GM23338 (cell line): ENCODE measurements around the gene ANKRD37. TPM values are rescaled to one million over a fixed set of nuclear protein-coding genes. Genes with fewer than 3 reads are reported as not detected.

Experiments
- ATAC-seq: fragments of 200-7000 bp; cut with Tn5 transposase; 3 replicates; pipeline ENCODE4 v1.9.1; 2020
- DNase-seq: peaks from one replicate; pipeline ENCODE4 v3.0.0-alpha.2; 2015; ENCODE audit warnings: low spot score
- H2AFZ ChIP-seq: fragments of 200-600 bp; sonication (generic); 2 replicates; pipeline ENCODE4 v1.8.0; 2016; ENCODE audit warnings: antibody characterized with exemption, mild to moderate bottlenecking, moderate library complexity
- H3F3A ChIP-seq: fragments of 200-600 bp; sonication (generic); replicated peaks from 2 replicates; pipeline ENCODE4 v1.8.0; 2017; ENCODE audit warnings: antibody characterized with exemption, mixed run types, low read depth
- H3K27ac ChIP-seq: fragments of 200-600 bp; sonication (generic); 2 replicates; pipeline ENCODE4 v1.6.1; 2016; ENCODE audit warnings: low read depth
- H3K27me3 ChIP-seq: fragments of 200-600 bp; sonication (generic); 2 replicates; pipeline ENCODE4 v1.8.0; 2016; ENCODE audit warnings: mild to moderate bottlenecking, mixed run types, moderate library complexity; ENCODE audit not compliant: insufficient read depth
- H3K36me3 ChIP-seq: fragments of 200-600 bp; sonication (generic); 2 replicates; pipeline ENCODE4 v1.8.0; 2016; ENCODE audit warnings: mild to moderate bottlenecking; ENCODE audit not compliant: insufficient read depth
- H3K4me1 ChIP-seq: fragments of 200-600 bp; sonication (generic); 2 replicates; pipeline ENCODE4 v1.8.0; 2016; ENCODE audit warnings: mild to moderate bottlenecking, moderate library complexity; ENCODE audit not compliant: insufficient read depth
- H3K4me2 ChIP-seq: fragments of 200-600 bp; sonication (generic); 2 replicates; pipeline ENCODE4 v1.7.1; 2017; ENCODE audit warnings: mixed run types
- H3K4me3 ChIP-seq: fragments of 200-600 bp; sonication (generic); 2 replicates; pipeline ENCODE4 v1.6.1; 2016; ENCODE audit warnings: mixed run types
- H3K79me2 ChIP-seq: fragments of 200-600 bp; sonication (generic); replicated peaks from 2 replicates; pipeline ENCODE4 v1.8.0; 2017; ENCODE audit warnings: mild to moderate bottlenecking; ENCODE audit not compliant: insufficient read depth
- H3K9me2 ChIP-seq: fragments of 200-600 bp; sonication (generic); 2 replicates; pipeline ENCODE4 v1.8.0; 2017; ENCODE audit not compliant: insufficient read depth
- H4K20me1 ChIP-seq: fragments of 200-600 bp; sonication (generic); replicated peaks from 2 replicates; pipeline ENCODE4 v1.8.0; 2017; ENCODE audit warnings: mild to moderate bottlenecking; ENCODE audit not compliant: insufficient read depth
- H3K27ac Mint-ChIP-seq: 2 replicates; pipeline ENCODE4 v1.8.0; 2020; ENCODE audit warnings: inconsistent platforms, mild to moderate bottlenecking, moderate library complexity, mixed read lengths
- H3K27me3 Mint-ChIP-seq: 3 replicates; pipeline ENCODE4 v1.8.0; 2022; ENCODE audit warnings: low read depth, mild to moderate bottlenecking, moderate library complexity, mixed read lengths, inconsistent platforms; ENCODE audit not compliant: insufficient read depth, poor library complexity
- H3K36me3 Mint-ChIP-seq: 3 replicates; pipeline ENCODE4 v1.8.0; 2021; ENCODE audit warnings: low read depth, mild to moderate bottlenecking, inconsistent platforms, moderate library complexity, mixed read lengths
- H3K4me1 Mint-ChIP-seq: 3 replicates; pipeline ENCODE4 v1.8.0; 2020; ENCODE audit warnings: mild to moderate bottlenecking, inconsistent platforms, mixed read lengths
- H3K4me3 Mint-ChIP-seq: 3 replicates; pipeline ENCODE4 v1.8.0; 2021; ENCODE audit warnings: moderate library complexity, mild to moderate bottlenecking, inconsistent platforms, mixed read lengths
- H3K9me3 Mint-ChIP-seq: 3 replicates; pipeline ENCODE4 v1.8.0; 2020; ENCODE audit warnings: moderate library complexity, mild to moderate bottlenecking, inconsistent platforms, mixed read lengths
- CREB1 ChIP-seq: fragments of 250-450 bp; sonication (Bioruptor Pico); IDR thresholded peaks from 2 replicates; pipeline ENCODE4 v1.5.0; 2020; ENCODE audit warnings: low read depth, mild to moderate bottlenecking, moderate library complexity
- EZH2 ChIP-seq: fragments of 200-600 bp; sonication (generic); IDR thresholded peaks from one replicate; pipeline ENCODE4 v1.8.0; 2017; ENCODE audit warnings: antibody characterized with exemption, mild to moderate bottlenecking, low read depth; ENCODE audit not compliant: unreplicated experiment
- EZH2phosphoT487 ChIP-seq: fragments of 200-600 bp; sonication (generic); IDR thresholded peaks from one replicate; pipeline ENCODE4 v1.8.1; 2018; ENCODE audit warnings: antibody characterized with exemption; ENCODE audit not compliant: unreplicated experiment
- JUNB ChIP-seq: IDR thresholded peaks from one replicate; pipeline ENCODE4 v1.6.1; 2016; ENCODE audit warnings: antibody characterized with exemption; ENCODE audit not compliant: unreplicated experiment
- NANOG ChIP-seq: IDR thresholded peaks from 2 replicates; pipeline ENCODE4 v1.6.1; 2016; ENCODE audit warnings: antibody characterized with exemption, borderline replicate concordance
- ZNF114 ChIP-seq: fragments of 250-450 bp; sonication (Bioruptor Pico); IDR thresholded peaks from 2 replicates; pipeline ENCODE4 v1.5.0; 2020; ENCODE audit warnings: mild to moderate bottlenecking, moderate library complexity
- ZNF331 ChIP-seq: fragments of 250-450 bp; sonication (Bioruptor Pico); IDR thresholded peaks from 2 replicates; pipeline ENCODE4 v1.5.0; 2020; ENCODE audit warnings: low read depth, mild to moderate bottlenecking, moderate library complexity
- polyA plus RNA-seq: library from polyadenylated mRNA; unstranded; fragments of >200 nt; fragmentation: Nextera tagmentation; extraction: Ambion mirVana; gene quantifications from 2 replicates; pipeline ENCODE4 v1.2.1, GENCODE V29; 2016
- total RNA-seq: library from RNA; depleted of rRNA; stranded (reverse); fragments of >200 nt; shearing (Covaris generic); gene quantifications from 2 replicates; pipeline ENCODE4 v1.2.3, GENCODE V29; 2014
- TF ChIP-seq, protein P1 (sequence below), 2 experiments: fragments of 200-600 bp in 1 of 2; sonication (generic) in 1 of 2; conservative IDR thresholded peaks; 2 replicates each; pipeline versions ENCODE4 v1.5.1 to v1.6.1; 2016 to 2017; ENCODE audit warnings: antibody characterized with exemption in 2 of 2, low read depth in 2 of 2, mild to moderate bottlenecking in 2 of 2, moderate library complexity in 1 of 2
- TF ChIP-seq, protein P2 (sequence below): IDR thresholded peaks from 2 replicates; pipeline ENCODE4 v1.6.1; 2016; ENCODE audit warnings: antibody characterized with exemption
- TF ChIP-seq, protein P3 (sequence below): IDR thresholded peaks from one replicate; pipeline ENCODE4 v1.6.1; 2018; ENCODE audit warnings: antibody characterized with exemption; ENCODE audit not compliant: unreplicated experiment

Gene ANKRD37
- total and polyA plus RNA-seq, 2 experiments from 2014 or later, result 1.8 to 4.9 TPM

DNA sequence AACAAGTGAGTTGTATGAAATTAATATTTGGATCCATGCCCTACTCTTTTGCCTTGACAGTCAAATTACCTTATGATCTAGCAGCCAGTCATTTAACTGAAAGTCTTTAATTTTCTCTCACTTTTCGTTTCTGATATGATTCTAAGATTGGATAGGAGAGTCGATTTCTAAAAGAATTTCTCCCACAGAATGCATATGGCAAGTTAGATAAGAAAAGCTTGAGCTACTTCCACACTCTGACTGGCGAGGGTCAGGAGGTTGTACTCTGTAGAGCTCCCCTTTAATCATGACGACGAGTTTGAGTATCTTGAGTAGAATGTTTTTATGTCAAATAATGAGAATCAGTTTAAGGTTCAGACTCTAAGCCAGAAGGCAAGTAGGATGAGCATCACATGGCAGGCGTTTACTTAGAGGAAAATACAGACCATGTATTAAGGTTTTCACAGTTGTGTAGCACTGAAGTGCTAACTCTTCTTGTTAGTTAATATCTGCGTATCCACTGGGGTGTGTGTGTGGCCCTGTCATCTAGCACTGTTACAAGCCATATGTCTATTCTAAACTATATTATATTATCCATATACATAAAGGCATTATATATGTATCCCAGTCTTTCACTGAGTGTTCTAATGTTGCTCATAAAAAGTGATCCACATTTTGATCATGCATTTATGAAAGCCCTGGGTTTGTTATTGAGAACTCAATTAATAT lies 38.8 kb upstream of the ANKRD37 start:
- ATAC-seq (no peak), DNase-seq (no peak)
- Histone ChIP-seq H3K4me1 (peaks cover 6% of the 10 kb centered on the region; the same call in 1 of the 2 replicates), H3K79me2 (no peaks in the 10 kb centered on the region), H3K9me2 (no peaks in the 10 kb centered on the region), H3K27me3 (no peaks in the 10 kb centered on the region), H3F3A (no peaks in the 10 kb centered on the region), H3K4me3 (no peak overlapping the region), H3K27ac (no peak overlapping the region; the same call in 1 of the 2 replicates), H3K4me2 (no peak overlapping the region), H4K20me1 (no peaks in the 10 kb centered on the region), H2AFZ (no peak overlapping the region), H3K36me3 (no peaks in the 10 kb centered on the region)
- Mint-ChIP-seq H3K27ac (no peak overlapping the region), H3K9me3 (no peaks in the 10 kb centered on the region), H3K4me1 (peaks cover 10% of the 10 kb centered on the region; the same call in 2 of the 3 replicates), H3K27me3 (no peaks in the 10 kb centered on the region), H3K36me3 (peaks cover 3% of the 10 kb centered on the region; the same call in 1 of the 3 replicates), H3K4me3 (no peak overlapping the region)
- TF ChIP-seq, protein P1, sequence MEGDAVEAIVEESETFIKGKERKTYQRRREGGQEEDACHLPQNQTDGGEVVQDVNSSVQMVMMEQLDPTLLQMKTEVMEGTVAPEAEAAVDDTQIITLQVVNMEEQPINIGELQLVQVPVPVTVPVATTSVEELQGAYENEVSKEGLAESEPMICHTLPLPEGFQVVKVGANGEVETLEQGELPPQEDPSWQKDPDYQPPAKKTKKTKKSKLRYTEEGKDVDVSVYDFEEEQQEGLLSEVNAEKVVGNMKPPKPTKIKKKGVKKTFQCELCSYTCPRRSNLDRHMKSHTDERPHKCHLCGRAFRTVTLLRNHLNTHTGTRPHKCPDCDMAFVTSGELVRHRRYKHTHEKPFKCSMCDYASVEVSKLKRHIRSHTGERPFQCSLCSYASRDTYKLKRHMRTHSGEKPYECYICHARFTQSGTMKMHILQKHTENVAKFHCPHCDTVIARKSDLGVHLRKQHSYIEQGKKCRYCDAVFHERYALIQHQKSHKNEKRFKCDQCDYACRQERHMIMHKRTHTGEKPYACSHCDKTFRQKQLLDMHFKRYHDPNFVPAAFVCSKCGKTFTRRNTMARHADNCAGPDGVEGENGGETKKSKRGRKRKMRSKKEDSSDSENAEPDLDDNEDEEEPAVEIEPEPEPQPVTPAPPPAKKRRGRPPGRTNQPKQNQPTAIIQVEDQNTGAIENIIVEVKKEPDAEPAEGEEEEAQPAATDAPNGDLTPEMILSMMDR (conservative IDR thresholded peaks at IDR 0.05; ENCODE audit: low read depth in 2 of 2), result no peak
- no peak for TF ChIP-seq ZNF114
- TF ChIP-seq, protein P2, sequence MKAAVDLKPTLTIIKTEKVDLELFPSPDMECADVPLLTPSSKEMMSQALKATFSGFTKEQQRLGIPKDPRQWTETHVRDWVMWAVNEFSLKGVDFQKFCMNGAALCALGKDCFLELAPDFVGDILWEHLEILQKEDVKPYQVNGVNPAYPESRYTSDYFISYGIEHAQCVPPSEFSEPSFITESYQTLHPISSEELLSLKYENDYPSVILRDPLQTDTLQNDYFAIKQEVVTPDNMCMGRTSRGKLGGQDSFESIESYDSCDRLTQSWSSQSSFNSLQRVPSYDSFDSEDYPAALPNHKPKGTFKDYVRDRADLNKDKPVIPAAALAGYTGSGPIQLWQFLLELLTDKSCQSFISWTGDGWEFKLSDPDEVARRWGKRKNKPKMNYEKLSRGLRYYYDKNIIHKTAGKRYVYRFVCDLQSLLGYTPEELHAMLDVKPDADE, result no peak
- no peak for TF ChIP-seq CREB1 (CRISPR knock-in tag)

DNA sequence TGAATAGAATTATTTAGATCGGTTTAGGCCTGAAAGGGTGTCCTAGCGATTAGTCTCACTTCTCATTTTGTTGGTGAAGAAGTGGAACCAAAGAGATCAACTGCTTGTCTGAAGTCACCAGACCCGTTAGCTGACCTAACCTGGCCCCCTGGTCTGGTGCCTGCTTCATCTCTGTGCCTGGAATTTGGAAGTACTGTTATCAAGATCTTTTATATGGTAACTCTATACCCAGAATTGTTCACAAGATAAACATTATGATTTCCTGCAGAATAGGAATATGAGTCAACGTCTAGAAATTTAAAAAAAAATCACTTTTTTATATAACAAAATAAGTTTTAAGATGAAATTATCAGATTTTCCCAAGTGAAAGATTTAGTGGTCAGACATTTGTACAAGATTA lies 38.1 kb upstream of the ANKRD37 start:
- no peak for ATAC-seq
- Mint-ChIP-seq H3K4me1 (peaks cover 15% of the 10 kb centered on the region), H3K27me3 (no peaks in the 10 kb centered on the region), H3K36me3 (peaks cover 3% of the 10 kb centered on the region; the same call in 1 of the 3 replicates), H3K9me3 (no peaks in the 10 kb centered on the region), H3K27ac (no peak overlapping the region), H3K4me3 (no peak overlapping the region)
- no peaks in the 10 kb centered on the region for H4K20me1 ChIP-seq
- peaks cover 6% of the 10 kb centered on the region; the same call in 1 of the 2 replicates for H3K4me1 ChIP-seq
- no peaks in the 10 kb centered on the region for H3K9me2 ChIP-seq
- no peak overlapping the region for H3K4me2 ChIP-seq
- no peaks in the 10 kb centered on the region for H3K79me2 ChIP-seq
- TF ChIP-seq EZH2, result no peak
- no peak for TF ChIP-seq EZH2phosphoT487
- TF ChIP-seq JUNB, result no peak
- TF ChIP-seq ZNF331 (CRISPR knock-in tag), result no peak
- TF ChIP-seq NANOG, result no peak
- TF ChIP-seq, protein P2, result no peak
- TF ChIP-seq, protein P3, sequence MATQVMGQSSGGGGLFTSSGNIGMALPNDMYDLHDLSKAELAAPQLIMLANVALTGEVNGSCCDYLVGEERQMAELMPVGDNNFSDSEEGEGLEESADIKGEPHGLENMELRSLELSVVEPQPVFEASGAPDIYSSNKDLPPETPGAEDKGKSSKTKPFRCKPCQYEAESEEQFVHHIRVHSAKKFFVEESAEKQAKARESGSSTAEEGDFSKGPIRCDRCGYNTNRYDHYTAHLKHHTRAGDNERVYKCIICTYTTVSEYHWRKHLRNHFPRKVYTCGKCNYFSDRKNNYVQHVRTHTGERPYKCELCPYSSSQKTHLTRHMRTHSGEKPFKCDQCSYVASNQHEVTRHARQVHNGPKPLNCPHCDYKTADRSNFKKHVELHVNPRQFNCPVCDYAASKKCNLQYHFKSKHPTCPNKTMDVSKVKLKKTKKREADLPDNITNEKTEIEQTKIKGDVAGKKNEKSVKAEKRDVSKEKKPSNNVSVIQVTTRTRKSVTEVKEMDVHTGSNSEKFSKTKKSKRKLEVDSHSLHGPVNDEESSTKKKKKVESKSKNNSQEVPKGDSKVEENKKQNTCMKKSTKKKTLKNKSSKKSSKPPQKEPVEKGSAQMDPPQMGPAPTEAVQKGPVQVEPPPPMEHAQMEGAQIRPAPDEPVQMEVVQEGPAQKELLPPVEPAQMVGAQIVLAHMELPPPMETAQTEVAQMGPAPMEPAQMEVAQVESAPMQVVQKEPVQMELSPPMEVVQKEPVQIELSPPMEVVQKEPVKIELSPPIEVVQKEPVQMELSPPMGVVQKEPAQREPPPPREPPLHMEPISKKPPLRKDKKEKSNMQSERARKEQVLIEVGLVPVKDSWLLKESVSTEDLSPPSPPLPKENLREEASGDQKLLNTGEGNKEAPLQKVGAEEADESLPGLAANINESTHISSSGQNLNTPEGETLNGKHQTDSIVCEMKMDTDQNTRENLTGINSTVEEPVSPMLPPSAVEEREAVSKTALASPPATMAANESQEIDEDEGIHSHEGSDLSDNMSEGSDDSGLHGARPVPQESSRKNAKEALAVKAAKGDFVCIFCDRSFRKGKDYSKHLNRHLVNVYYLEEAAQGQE, result no peak
- no peak for DNase-seq
- H3K27ac ChIP-seq, result no peak overlapping the region
- H2AFZ ChIP-seq, result no peak overlapping the region
- H3F3A ChIP-seq, result no peaks in the 10 kb centered on the region
- H3K36me3 ChIP-seq, result no peaks in the 10 kb centered on the region
- H3K27me3 ChIP-seq, result no peaks in the 10 kb centered on the region
- H3K4me3 ChIP-seq, result no peak overlapping the region
